Tibial nerve (tissue), 4 donors: ENCODE results near the gene AP2A2. TPM values are rescaled to one million over a fixed set of nuclear protein-coding genes. Genes with fewer than 3 reads are reported as not detected.

ENCODE experiments used
- DNase-seq, 2 donors: peaks; one replicate each; pipeline ENCODE4 v3.0.0-alpha.2; 2019; ENCODE audit warnings: low spot score in 2 of 2
- H3K27ac ChIP-seq, 4 donors: fragments of 200-600 bp; sonication (generic) in 3 of 4; one replicate each; pipeline ENCODE4 v1.5.1; 2017 to 2019; ENCODE audit warnings: mild to moderate bottlenecking in 1 of 4
- H3K27me3 ChIP-seq, 2 donors: fragments of 200-600 bp; sonication (generic) in 1 of 2; one replicate each; pipeline versions ENCODE4 v1.5.1 to v1.6.0; 2017 to 2019
- H3K36me3 ChIP-seq, 3 donors: fragments of 200-600 bp; sonication (generic); one replicate each; pipeline ENCODE4 v1.5.1; 2018 to 2019
- H3K4me1 ChIP-seq, 4 donors: fragments of 200-600 bp; sonication (generic) in 3 of 4; one replicate each; pipeline ENCODE4 v1.5.1; 2017 to 2019
- H3K4me3 ChIP-seq, 4 donors: fragments of 200-600 bp; sonication (generic) in 3 of 4; one replicate each; pipeline ENCODE4 v1.5.1; 2017 to 2019; ENCODE audit warnings: mild to moderate bottlenecking in 1 of 4, moderate library complexity in 1 of 4
- H3K9me3 ChIP-seq, 4 donors: fragments of 200-600 bp; sonication (generic) in 3 of 4; one replicate each; pipeline ENCODE4 v1.5.1; 2017 to 2019
- EP300 ChIP-seq, 2 donors: sonication (generic); formaldehyde crosslinking; IDR thresholded peaks; one replicate each; pipeline ENCODE4 v1.6.1; 2017; ENCODE audit warnings: antibody characterized with exemption in 2 of 2, mild to moderate bottlenecking in 1 of 2
- POLR2A ChIP-seq, 2 donors: fragments of 450-650 bp; IDR thresholded peaks; one replicate each; pipeline ENCODE4 v1.6.1; 2017; ENCODE audit warnings: antibody characterized with exemption in 2 of 2, mild to moderate bottlenecking in 2 of 2, moderate library complexity in 2 of 2
- WGBS, 2 donors: methylation state at CpG; one replicate each; pipeline ENCODE4 v1.1.5; 2018; 5-methylcytosine and 5-hydroxymethylcytosine counted together
- total RNA-seq, 4 donors: library from RNA; depleted of rRNA; stranded (reverse); fragments of >200 nt; gene quantifications; one replicate each; pipeline ENCODE4 v1.1.0, GENCODE V29; 2016
- TF ChIP-seq, protein P1 (sequence below), 5 experiments: fragments of 200-600 bp in 3 of 5; fragments of 450-650 bp in 2 of 5; sonication (generic) in 3 of 5; IDR thresholded peaks; one replicate each; pipeline ENCODE4 v1.5.1; 2016 to 2019; ENCODE audit warnings: antibody characterized with exemption in 5 of 5, mild to moderate bottlenecking in 3 of 5, moderate library complexity in 2 of 5

Gene AP2A2
- total RNA-seq, 4 donors from 2014 or later = 70.8 to 136 (median 90.3) TPM

DNA sequence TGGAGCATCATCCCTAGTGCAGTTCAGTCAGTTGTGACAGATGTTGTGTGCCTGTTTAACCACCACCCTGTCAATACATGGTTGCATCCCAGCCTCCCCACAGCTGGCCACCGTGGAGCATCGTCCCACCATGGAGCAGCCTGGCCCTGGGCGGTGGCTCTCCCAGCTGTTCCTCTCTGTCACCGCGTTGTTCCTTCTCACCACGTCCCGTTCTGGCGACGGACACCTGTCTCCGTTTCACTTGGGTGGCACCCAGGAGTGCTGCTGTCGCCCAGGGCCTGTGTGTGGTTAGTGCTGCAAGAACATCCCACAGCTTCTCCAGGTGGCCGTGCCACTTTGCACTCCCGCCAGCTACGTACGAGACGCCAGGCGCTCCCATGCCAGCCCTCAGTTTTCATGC lies 84.3 kb downstream of the AP2A2 start:
- TF ChIP-seq EP300 (IDR thresholded peaks at IDR 0.05) = no peak
- no peak for TF ChIP-seq POLR2A (IDR thresholded peaks at IDR 0.05)
- TF ChIP-seq, protein P1, sequence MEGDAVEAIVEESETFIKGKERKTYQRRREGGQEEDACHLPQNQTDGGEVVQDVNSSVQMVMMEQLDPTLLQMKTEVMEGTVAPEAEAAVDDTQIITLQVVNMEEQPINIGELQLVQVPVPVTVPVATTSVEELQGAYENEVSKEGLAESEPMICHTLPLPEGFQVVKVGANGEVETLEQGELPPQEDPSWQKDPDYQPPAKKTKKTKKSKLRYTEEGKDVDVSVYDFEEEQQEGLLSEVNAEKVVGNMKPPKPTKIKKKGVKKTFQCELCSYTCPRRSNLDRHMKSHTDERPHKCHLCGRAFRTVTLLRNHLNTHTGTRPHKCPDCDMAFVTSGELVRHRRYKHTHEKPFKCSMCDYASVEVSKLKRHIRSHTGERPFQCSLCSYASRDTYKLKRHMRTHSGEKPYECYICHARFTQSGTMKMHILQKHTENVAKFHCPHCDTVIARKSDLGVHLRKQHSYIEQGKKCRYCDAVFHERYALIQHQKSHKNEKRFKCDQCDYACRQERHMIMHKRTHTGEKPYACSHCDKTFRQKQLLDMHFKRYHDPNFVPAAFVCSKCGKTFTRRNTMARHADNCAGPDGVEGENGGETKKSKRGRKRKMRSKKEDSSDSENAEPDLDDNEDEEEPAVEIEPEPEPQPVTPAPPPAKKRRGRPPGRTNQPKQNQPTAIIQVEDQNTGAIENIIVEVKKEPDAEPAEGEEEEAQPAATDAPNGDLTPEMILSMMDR (IDR thresholded peaks at IDR 0.05) = no peak
- no peak for DNase-seq
- H3K36me3 ChIP-seq = peaks cover 0 to 94% (median 22%) of the 10 kb centered on the region in 3 donors
- no peak overlapping the region for H3K27ac ChIP-seq
- 95% methylated on average over 16 to 17 of the region's 17 CpGs for WGBS, 2 donors
- H3K4me1 ChIP-seq = no peaks in the 10 kb centered on the region
- no peaks in the 10 kb centered on the region for H3K9me3 ChIP-seq
- H3K27me3 ChIP-seq = no peaks in the 10 kb centered on the region
- H3K4me3 ChIP-seq = no peak overlapping the region

DNA sequence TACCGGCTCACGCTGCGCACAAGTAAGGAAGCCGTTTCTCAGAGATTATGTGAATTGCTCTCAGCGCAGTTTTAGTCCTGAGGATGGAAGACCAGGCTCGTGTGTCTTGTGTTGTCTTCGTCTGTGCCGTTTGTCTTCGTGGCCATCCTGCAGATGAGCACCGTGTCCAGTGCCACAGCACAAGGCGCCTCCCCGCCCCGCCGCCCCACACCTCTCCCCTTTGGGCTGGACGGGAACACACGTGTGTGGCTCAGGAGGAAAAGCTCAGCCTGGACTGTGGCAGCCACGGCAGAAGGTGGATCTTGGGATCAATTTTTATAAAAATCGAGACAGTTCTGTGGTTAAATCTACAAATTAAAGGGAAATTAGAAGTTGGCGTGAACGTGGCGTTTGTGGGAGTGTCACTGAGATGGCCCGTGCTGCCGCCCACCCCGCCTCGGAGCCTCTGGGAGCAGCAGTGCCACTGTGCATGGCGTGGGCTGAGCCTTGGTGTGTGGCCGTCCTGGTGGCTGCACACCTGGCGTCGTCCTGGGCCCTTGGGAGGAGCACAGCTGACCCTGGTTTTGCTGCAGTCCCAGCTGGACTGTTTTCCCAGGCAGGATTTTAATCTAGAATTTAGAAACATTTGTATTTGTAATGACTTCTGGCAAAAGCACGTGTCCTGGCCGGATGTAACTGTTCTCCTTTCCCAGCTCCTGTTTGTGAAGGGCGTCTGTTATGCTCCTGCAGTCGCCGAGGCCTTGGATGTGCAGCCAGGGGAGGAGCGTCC lies 85.1 kb downstream of the AP2A2 start:
- Histone ChIP-seq H3K27me3 (no peaks in the 10 kb centered on the region), H3K9me3 (no peaks in the 10 kb centered on the region), H3K4me1 (no peaks in the 10 kb centered on the region), H3K27ac (no peak overlapping the region), H3K36me3 (peaks cover 0 to 90% (median 22%) of the 10 kb centered on the region in 3 donors), H3K4me3 (no peak overlapping the region)
- DNase-seq = no peak
- 81 to 82% methylated on average over 34 to 35 of the region's 35 CpGs for WGBS, 2 donors
- TF ChIP-seq EP300 (IDR thresholded peaks at IDR 0.05) = no peak
- TF ChIP-seq, protein P1 (IDR thresholded peaks at IDR 0.05) = no peak
- no peak for TF ChIP-seq POLR2A (IDR thresholded peaks at IDR 0.05)

DNA sequence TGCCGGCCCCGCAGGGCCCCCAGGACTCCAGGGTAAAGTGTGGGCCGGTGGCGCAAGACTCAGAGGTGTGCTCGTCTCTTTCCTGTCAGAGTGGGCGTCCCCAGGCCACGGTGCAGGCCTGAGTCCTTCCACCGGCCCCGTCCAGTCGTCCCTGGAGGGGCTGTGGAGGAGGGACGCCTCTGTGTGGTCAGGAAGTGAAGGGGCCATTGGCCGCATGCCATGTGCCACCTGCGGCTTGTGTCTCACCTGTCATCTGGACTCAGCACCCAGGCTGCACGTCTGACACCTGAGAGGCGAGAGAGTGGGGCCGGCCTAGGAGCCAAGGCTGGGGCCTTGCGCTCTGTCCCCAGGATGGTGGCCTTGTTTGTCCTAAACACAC lies 85.6 kb downstream of the AP2A2 start:
- H3K36me3 ChIP-seq = peaks cover 0 to 86% (median 22%) of the 10 kb centered on the region in 3 donors

DNA sequence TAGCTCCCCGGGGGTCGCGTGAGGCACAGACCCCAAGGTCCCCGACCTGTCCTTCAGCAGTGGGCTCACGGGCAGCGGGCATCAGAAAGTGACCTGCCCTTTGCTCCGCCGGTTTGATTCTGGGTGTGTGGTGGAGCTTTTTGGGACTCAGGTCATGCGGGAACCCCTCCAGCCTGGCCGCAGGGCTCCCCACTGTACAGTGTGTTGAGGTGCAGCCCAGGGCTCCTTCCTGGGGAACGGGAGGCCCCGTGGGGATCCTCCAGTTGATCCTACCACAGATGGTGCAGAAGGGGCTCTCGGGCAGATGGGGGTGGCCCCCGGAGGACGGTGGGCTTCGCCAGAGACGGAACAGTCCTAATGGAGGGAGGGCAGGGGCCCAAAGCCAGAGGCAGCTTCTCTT lies 86.6 kb downstream of the AP2A2 start:
- H3K27ac ChIP-seq = no peak overlapping the region
- DNase-seq = no peak
- no peaks in the 10 kb centered on the region for H3K9me3 ChIP-seq
- H3K36me3 ChIP-seq = peaks cover 0 to 76% (median 22%) of the 10 kb centered on the region in 3 donors
- no peak overlapping the region for H3K4me3 ChIP-seq
- H3K27me3 ChIP-seq = no peaks in the 10 kb centered on the region
- 90 to 93% methylated on average over 16 to 17 of the region's 17 CpGs for WGBS, 2 donors
- TF ChIP-seq EP300 (IDR thresholded peaks at IDR 0.05) = no peak
- TF ChIP-seq, protein P1 (IDR thresholded peaks at IDR 0.05) = no peak
- no peak for TF ChIP-seq POLR2A (IDR thresholded peaks at IDR 0.05)
- H3K4me1 ChIP-seq = no peaks in the 10 kb centered on the region

More for the DNA sequence above, 85.6 kb downstream of the AP2A2 start:
- Histone ChIP-seq H3K9me3 (no peaks in the 10 kb centered on the region), H3K4me1 (no peaks in the 10 kb centered on the region), H3K27me3 (no peaks in the 10 kb centered on the region), H3K4me3 (no peak overlapping the region), H3K27ac (no peak overlapping the region)
- TF ChIP-seq, protein P1 (IDR thresholded peaks at IDR 0.05) = no peak
- no peak for TF ChIP-seq POLR2A (IDR thresholded peaks at IDR 0.05)
- no peak for TF ChIP-seq EP300 (IDR thresholded peaks at IDR 0.05)
- WGBS, 2 donors = 80 to 84% methylated on average over 14 to 17 of the region's 17 CpGs
- DNase-seq = no peak
